H1 (cell line): ENCODE results near the gene NDUFAB1.

Experiments used
- CHD1 ChIP-seq: IDR thresholded peaks from 2 replicates; pipeline ENCODE4 v1.6.1; 2012; ENCODE audit warnings: low read depth, low read length, improper control_type of control experiment
- EP300 ChIP-seq, 2 experiments: IDR thresholded peaks; 1 replicate in 1 of 2; 2 replicates in 1 of 2; pipeline ENCODE4 v1.6.1; 2011 to 2012; ENCODE audit warnings: low read depth in 2 of 2, low read length in 2 of 2, mild to moderate bottlenecking in 2 of 2, borderline replicate concordance in 1 of 2, inconsistent platforms in 1 of 2, moderate library complexity in 1 of 2
- EZH2 ChIP-seq: fragments of 200-600 bp; sonication (generic); IDR thresholded peaks from 2 replicates; pipeline ENCODE4 v1.7.1; 2012; ENCODE audit warnings: low read depth, mild to moderate bottlenecking, moderate library complexity, low read length, inconsistent platforms; ENCODE audit not compliant: severe bottlenecking
- POLR2AphosphoS5 ChIP-seq: IDR thresholded peaks from 2 replicates; pipeline ENCODE4 v1.6.1; 2011; ENCODE audit warnings: low read depth, low read length
- RAD21 ChIP-seq, 2 experiments: IDR thresholded peaks in 1 of 2; conservative IDR thresholded peaks in 1 of 2; 2 replicates each; pipeline ENCODE4 v1.6.1; 2011; ENCODE audit warnings: low read depth in 2 of 2, low read length in 2 of 2, improper control_type of control experiment in 1 of 2, inconsistent platforms in 1 of 2, mild to moderate bottlenecking in 1 of 2, moderate library complexity in 1 of 2
- RNF2 ChIP-seq: fragments of 200-900, 300-1000 bp; sonication (generic); IDR thresholded peaks from 2 replicates; pipeline ENCODE4 v1.7.1; 2016; ENCODE audit warnings: borderline replicate concordance, low read depth, mild to moderate bottlenecking, antibody characterized with exemption, low read length; ENCODE audit not compliant: poor library complexity, severe bottlenecking; ENCODE audit errors: missing control alignments
- SIN3A ChIP-seq, 2 experiments: IDR thresholded peaks in 1 of 2; conservative IDR thresholded peaks in 1 of 2; 2 replicates each; pipeline ENCODE4 v1.6.1; 2011 to 2012; ENCODE audit warnings: low read length in 2 of 2, improper control_type of control experiment in 1 of 2, low read depth in 1 of 2, mild to moderate bottlenecking in 1 of 2
- SP2 ChIP-seq: IDR thresholded peaks from 2 replicates; pipeline ENCODE4 v1.6.1; 2012; ENCODE audit warnings: mild to moderate bottlenecking, low read length, inconsistent platforms
- ZNF274 ChIP-seq: IDR thresholded peaks from 2 replicates; pipeline ENCODE4 v1.7.0; 2012; ENCODE audit warnings: low read length, borderline replicate concordance; ENCODE audit errors: extremely low read depth
- TF ChIP-seq, protein P1 (sequence below), 3 experiments: IDR thresholded peaks; 1 replicate in 2 of 3; 2 replicates in 1 of 3; pipeline versions ENCODE4 v1.5.1 to v1.6.1; 2011; ENCODE audit warnings: low read length in 3 of 3, mild to moderate bottlenecking in 3 of 3, inconsistent platforms in 2 of 3, low read depth in 1 of 3, moderate library complexity in 1 of 3; ENCODE audit not compliant: insufficient read depth in 1 of 3; ENCODE audit errors: control extremely low read depth in 1 of 3
- TF ChIP-seq, protein P2 (sequence below): IDR thresholded peaks from 2 replicates; pipeline ENCODE4 v1.6.1; 2011; ENCODE audit warnings: low read depth, mild to moderate bottlenecking, low read length; ENCODE audit not compliant: insufficient read depth

DNA sequence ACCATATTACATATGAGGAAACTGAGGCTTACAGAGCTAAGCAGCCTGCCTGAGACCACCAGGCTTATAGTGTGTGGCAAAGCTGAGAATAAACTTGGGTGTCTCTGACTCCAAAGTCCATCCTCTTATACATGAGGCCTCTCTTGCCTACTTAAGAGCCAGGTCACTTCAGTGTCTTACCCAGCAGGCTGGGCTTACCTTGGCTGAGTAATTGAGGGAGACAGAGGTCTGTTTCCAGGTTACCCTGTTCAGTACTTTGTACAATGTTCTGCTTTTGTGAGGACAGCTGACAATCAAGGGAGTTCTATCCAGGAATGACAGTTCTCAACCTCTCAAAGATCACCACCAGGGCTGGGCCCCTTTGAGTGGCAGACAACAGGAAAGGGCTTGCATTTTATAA is 14.4 kb downstream of the NDUFAB1 start:
- TF ChIP-seq, protein P1, sequence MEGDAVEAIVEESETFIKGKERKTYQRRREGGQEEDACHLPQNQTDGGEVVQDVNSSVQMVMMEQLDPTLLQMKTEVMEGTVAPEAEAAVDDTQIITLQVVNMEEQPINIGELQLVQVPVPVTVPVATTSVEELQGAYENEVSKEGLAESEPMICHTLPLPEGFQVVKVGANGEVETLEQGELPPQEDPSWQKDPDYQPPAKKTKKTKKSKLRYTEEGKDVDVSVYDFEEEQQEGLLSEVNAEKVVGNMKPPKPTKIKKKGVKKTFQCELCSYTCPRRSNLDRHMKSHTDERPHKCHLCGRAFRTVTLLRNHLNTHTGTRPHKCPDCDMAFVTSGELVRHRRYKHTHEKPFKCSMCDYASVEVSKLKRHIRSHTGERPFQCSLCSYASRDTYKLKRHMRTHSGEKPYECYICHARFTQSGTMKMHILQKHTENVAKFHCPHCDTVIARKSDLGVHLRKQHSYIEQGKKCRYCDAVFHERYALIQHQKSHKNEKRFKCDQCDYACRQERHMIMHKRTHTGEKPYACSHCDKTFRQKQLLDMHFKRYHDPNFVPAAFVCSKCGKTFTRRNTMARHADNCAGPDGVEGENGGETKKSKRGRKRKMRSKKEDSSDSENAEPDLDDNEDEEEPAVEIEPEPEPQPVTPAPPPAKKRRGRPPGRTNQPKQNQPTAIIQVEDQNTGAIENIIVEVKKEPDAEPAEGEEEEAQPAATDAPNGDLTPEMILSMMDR (IDR thresholded peaks at IDR 0.05; ENCODE audit: control extremely low read depth in 1 of 3, insufficient read depth in 1 of 3, low read depth in 1 of 3, low read length in 3 of 3) = no peak
- TF ChIP-seq ZNF274 (no peak), RNF2 (no peak), RAD21 (IDR thresholded peaks at IDR 0.05 in 1 of 2, conservative IDR thresholded peaks at IDR 0.05 in 1 of 2; ENCODE audit: low read depth in 2 of 2, low read length in 2 of 2) (no peak), EP300 (IDR thresholded peaks at IDR 0.05; ENCODE audit: borderline replicate concordance in 1 of 2, low read depth in 2 of 2, low read length in 2 of 2) (no peak), SP2 (no peak), POLR2AphosphoS5 (no peak), CHD1 (no peak), EZH2 (no peak), SIN3A (conservative IDR thresholded peaks at IDR 0.05 in 1 of 2, IDR thresholded peaks at IDR 0.05 in 1 of 2; ENCODE audit: low read depth in 1 of 2, low read length in 2 of 2) (no peak)
- TF ChIP-seq, protein P2, sequence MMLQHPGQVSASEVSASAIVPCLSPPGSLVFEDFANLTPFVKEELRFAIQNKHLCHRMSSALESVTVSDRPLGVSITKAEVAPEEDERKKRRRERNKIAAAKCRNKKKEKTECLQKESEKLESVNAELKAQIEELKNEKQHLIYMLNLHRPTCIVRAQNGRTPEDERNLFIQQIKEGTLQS = no peak
